Muscle layer of duodenum (tissue), 2 donors: ENCODE results near the gene COX6A2.

Experiments used
- H3K27ac ChIP-seq: one replicate; pipeline ENCODE4 v1.7.0; 2013; ENCODE audit warnings: mild to moderate bottlenecking, low read length
- H3K27me3 ChIP-seq: one replicate; pipeline ENCODE4 v1.7.0; 2013; ENCODE audit warnings: low read depth, mild to moderate bottlenecking, control low read depth, low read length
- H3K36me3 ChIP-seq, 2 donors: one replicate each; pipeline ENCODE4 v1.7.0; 2013; ENCODE audit warnings: low read length in 2 of 2, control low read depth in 1 of 2, mild to moderate bottlenecking in 1 of 2; ENCODE audit not compliant: insufficient read depth in 2 of 2, control insufficient read depth in 1 of 2
- H3K4me1 ChIP-seq, 2 donors: one replicate each; pipeline ENCODE4 v1.7.0; 2013; ENCODE audit warnings: low read length in 2 of 2, mild to moderate bottlenecking in 2 of 2, control low read depth in 1 of 2, moderate library complexity in 1 of 2; ENCODE audit not compliant: insufficient read depth in 2 of 2, control insufficient read depth in 1 of 2
- H3K4me3 ChIP-seq, 2 donors: one replicate each; pipeline ENCODE4 v1.7.0; 2013; ENCODE audit warnings: low read length in 2 of 2, low read depth in 1 of 2, mild to moderate bottlenecking in 1 of 2
- H3K9me3 ChIP-seq, 2 donors: one replicate each; pipeline ENCODE4 v1.7.0; 2013; ENCODE audit warnings: low read length in 2 of 2, control low read depth in 1 of 2, mild to moderate bottlenecking in 1 of 2; ENCODE audit not compliant: control insufficient read depth in 1 of 2
- donor health status: healthy.

Gene COX6A2

DNA sequence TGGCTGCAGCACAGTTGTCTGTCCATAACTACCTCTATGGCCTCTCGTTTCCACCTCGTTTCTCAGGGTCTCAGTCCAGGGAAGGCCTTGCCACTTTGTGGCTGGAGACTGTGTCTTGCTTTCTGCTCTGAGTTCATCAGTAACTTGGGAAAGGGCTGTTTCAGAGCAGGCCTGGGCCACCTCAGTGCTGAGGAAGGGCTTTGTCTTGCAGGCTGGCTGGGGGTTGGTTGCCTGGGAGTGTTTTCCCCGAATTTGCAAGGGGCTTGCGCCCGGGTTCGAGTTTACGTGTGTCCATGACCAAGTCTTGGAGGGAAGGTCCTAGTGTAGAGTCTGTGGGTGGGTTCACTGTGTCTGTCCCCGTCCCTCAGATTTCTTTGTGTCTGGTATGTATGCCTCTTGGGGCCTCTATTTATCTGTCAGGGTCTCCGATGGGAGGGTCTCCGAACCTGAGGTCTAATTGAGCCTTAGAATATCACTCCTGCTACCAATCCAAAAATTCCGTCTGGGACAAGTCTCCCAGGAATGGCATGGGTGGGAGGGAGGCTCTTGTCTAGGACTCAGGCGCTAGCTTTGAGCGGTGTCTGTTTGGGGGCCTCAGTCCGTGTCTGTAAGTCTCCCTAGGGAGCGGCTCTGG, 43.2 kb upstream of the COX6A2 start:
- H3K27ac ChIP-seq: peak overlapping the region; percentile 76
- H3K27me3 ChIP-seq: no peaks in the 10 kb centered on the region
- H3K4me1 ChIP-seq: peaks cover 0 to 35% of the 10 kb centered on the region in 2 donors
- peaks cover 14 to 39% of the 10 kb centered on the region in 2 donors for H3K36me3 ChIP-seq
- peak overlapping the region; percentile 67 to 88 for H3K4me3 ChIP-seq
- H3K9me3 ChIP-seq: no peaks in the 10 kb centered on the region

DNA sequence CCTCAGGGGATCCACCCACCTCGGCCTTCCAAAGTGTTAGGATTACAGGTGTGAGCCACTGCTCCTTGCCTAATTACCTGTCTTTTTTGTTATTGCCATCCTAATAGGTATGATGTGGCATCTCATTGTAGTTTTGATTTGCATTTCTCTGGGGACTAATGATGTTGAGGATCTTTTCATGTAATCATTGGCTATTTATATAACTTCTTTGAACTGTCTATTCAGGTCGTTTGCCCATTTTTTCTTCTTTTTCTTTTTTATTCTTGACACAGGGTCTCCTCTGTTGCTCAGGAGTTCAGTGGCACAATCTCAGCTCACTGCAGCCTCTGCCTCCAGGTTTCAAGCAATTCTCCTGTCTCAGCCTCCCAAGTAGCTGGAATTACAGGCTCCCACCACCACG, 42.5 kb upstream of the COX6A2 start:
- peak overlapping the region in 1 of 2 donors; percentile 88 for H3K4me3 ChIP-seq
- peaks cover 14 to 40% of the 10 kb centered on the region in 2 donors for H3K36me3 ChIP-seq
- H3K27me3 ChIP-seq: no peaks in the 10 kb centered on the region
- peaks cover 0 to 28% of the 10 kb centered on the region in 2 donors for H3K4me1 ChIP-seq
- no peaks in the 10 kb centered on the region for H3K9me3 ChIP-seq
- H3K27ac ChIP-seq: peak overlapping the region; percentile 76

- H3K36me3 ChIP-seq: peaks cover 9 to 37% of the 10 kb centered on the region in 2 donors
- H3K27me3 ChIP-seq: no peaks in the 10 kb centered on the region
- H3K27ac ChIP-seq: no peak overlapping the region
- peaks cover 0 to 5% of the 10 kb centered on the region in 2 donors for H3K4me1 ChIP-seq
- no peaks in the 10 kb centered on the region for H3K9me3 ChIP-seq
- H3K4me3 ChIP-seq: no peak overlapping the region
Measured at GRCh38 chr16:31467858-31468257, 39.7 kb upstream of the COX6A2 start.

GRCh38 chr16:31467151-31467773, 39.1 kb upstream of the COX6A2 start:
- Histone ChIP-seq H3K36me3 (peaks cover 9 to 43% of the 10 kb centered on the region in 2 donors), H3K27ac (no peak overlapping the region), H3K9me3 (no peaks in the 10 kb centered on the region), H3K4me1 (peaks cover 0 to 5% of the 10 kb centered on the region in 2 donors), H3K4me3 (no peak overlapping the region), H3K27me3 (no peaks in the 10 kb centered on the region)

DNA sequence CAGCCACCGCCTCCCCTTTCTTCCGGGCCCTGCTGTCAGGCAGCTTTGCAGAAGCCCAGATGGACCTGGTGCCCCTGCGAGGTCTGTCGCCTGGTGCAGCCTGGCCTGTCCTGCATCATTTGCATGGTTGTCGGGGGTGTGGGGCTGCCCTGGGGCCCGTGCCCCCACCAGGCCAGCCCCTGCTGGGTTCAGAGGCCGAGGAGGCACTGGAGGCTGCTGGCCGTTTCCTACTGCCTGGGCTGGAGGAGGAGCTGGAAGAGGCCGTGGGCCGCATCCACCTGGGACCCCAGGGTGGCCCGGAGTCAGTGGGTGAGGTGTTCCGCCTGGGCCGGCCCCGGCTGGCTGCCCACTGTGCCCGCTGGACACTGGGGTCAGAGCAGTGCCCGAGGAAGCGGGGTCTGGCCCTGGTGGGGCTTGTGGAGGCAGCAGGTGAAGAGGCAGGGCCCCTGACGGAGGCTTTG, 38.3 kb upstream of the COX6A2 start:
- no peaks in the 10 kb centered on the region for H3K27me3 ChIP-seq
- H3K36me3 ChIP-seq: peaks cover 9 to 49% of the 10 kb centered on the region in 2 donors
- no peaks in the 10 kb centered on the region for H3K9me3 ChIP-seq
- peaks cover 0 to 5% of the 10 kb centered on the region in 2 donors for H3K4me1 ChIP-seq
- H3K4me3 ChIP-seq: no peak overlapping the region
- H3K27ac ChIP-seq: no peak overlapping the region

- Histone ChIP-seq H3K9me3 (no peaks in the 10 kb centered on the region), H3K4me1 (peaks cover 0 to 3% of the 10 kb centered on the region in 2 donors), H3K27ac (no peak overlapping the region), H3K4me3 (no peak overlapping the region), H3K36me3 (peaks cover 9 to 49% of the 10 kb centered on the region in 2 donors), H3K27me3 (no peaks in the 10 kb centered on the region)
Measured at GRCh38 chr16:31465788-31466370, 37.7 kb upstream of the COX6A2 start.

- Histone ChIP-seq H3K4me3 (no peak overlapping the region), H3K36me3 (peaks cover 9 to 49% of the 10 kb centered on the region in 2 donors), H3K4me1 (peaks cover 7% of the 10 kb centered on the region in 2 donors), H3K27ac (no peak overlapping the region), H3K27me3 (no peaks in the 10 kb centered on the region), H3K9me3 (no peaks in the 10 kb centered on the region)
Measured at GRCh38 chr16:31464781-31465260, 36.7 kb upstream of the COX6A2 start.

DNA sequence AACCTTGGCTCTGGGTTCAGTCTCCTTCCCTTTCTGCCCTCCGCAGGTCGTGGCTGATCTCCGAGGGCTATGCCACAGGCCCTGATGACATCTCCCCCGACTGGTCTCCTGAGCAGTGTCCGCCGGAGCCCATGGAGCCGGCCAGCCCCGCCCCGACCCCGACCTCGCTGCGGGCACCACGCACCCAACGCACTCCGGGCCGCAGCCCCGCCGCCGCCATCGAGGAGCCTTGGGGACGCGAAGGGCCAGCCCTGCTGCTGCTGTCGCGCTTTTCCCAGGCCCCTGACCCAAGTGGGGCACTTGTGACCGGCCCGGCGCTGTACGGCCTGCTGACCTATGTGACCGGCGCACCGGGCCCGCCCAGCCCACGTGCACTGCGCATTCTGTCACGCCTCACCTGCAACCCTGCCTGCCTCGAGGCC, 36.2 kb upstream of the COX6A2 start:
- Histone ChIP-seq H3K27ac (no peak overlapping the region), H3K4me3 (no peak overlapping the region), H3K27me3 (no peaks in the 10 kb centered on the region), H3K9me3 (no peaks in the 10 kb centered on the region), H3K4me1 (peaks cover 7% of the 10 kb centered on the region in 2 donors), H3K36me3 (peaks cover 9 to 51% of the 10 kb centered on the region in 2 donors)

DNA sequence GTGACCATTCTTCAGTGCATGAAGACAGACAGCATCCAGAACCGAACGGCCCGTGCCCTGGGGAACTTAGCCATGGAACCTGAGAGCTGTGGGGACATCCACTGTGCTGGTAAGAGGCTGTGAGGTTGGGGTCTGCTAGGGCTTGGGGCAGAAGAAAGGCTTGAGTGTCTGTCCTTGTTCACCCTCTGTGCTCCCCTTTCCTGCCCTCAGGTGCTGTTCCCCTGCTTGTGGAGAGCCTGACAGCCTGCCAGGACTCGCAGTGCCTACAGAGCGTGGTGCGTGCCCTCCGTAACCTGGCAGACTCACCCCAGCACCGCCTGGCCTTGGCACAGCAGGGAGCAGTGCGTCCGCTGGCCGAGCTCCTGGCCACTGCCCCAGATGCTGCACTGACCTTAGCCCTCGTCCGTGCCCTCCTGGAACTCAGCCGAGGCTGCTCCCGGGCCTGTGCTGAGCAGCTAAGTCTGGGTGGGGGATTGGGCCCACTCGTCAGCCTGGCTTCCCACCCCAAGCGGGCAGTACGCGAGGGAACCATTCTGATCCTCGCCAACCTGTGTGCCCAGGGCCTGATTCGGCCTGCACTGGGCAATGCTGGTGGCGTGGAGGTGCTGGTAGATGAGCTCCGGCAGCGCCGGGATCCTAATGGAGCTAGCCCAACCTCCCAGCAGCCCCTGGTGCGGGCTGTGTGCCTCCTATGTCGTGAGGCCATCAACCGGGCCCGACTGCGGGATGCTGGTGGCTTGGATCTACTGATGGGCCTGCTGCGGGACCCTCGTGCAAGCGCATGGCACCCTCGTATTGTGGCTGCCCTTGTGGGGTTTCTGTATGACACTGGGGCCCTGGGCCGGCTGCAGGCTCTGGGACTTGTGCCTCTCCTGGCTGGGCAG, 34.0 kb upstream of the COX6A2 start:
- Histone ChIP-seq H3K4me3 (no peak overlapping the region), H3K27ac (no peak overlapping the region), H3K9me3 (no peaks in the 10 kb centered on the region), H3K27me3 (no peaks in the 10 kb centered on the region), H3K4me1 (peaks cover 8 to 18% of the 10 kb centered on the region in 2 donors), H3K36me3 (peaks cover 9 to 57% of the 10 kb centered on the region in 2 donors)

- Histone ChIP-seq H3K9me3 (no peaks in the 10 kb centered on the region), H3K27me3 (no peaks in the 10 kb centered on the region), H3K4me3 (no peak overlapping the region), H3K4me1 (peaks cover 16 to 26% of the 10 kb centered on the region in 2 donors), H3K36me3 (peaks cover 7 to 50% of the 10 kb centered on the region in 2 donors), H3K27ac (no peak overlapping the region)
Measured at GRCh38 chr16:31461201-31461920, 33.2 kb upstream of the COX6A2 start.
